GM23338 (cell line): ENCODE measurements around the gene CHD5. TPM values are rescaled to one million over a fixed set of nuclear protein-coding genes. Genes with fewer than 3 reads are reported as not detected.

Experiments
- ATAC-seq: fragments of 200-7000 bp; cut with Tn5 transposase; 3 replicates; pipeline ENCODE4 v1.9.1; 2020
- DNase-seq: peaks from one replicate; pipeline ENCODE4 v3.0.0-alpha.2; 2015; ENCODE audit warnings: low spot score
- H2AFZ ChIP-seq: fragments of 200-600 bp; sonication (generic); 2 replicates; pipeline ENCODE4 v1.8.0; 2016; ENCODE audit warnings: antibody characterized with exemption, mild to moderate bottlenecking, moderate library complexity
- H3F3A ChIP-seq: fragments of 200-600 bp; sonication (generic); replicated peaks from 2 replicates; pipeline ENCODE4 v1.8.0; 2017; ENCODE audit warnings: antibody characterized with exemption, mixed run types, low read depth
- H3K27ac ChIP-seq: fragments of 200-600 bp; sonication (generic); 2 replicates; pipeline ENCODE4 v1.6.1; 2016; ENCODE audit warnings: low read depth
- H3K27me3 ChIP-seq: fragments of 200-600 bp; sonication (generic); 2 replicates; pipeline ENCODE4 v1.8.0; 2016; ENCODE audit warnings: mild to moderate bottlenecking, mixed run types, moderate library complexity; ENCODE audit not compliant: insufficient read depth
- H3K36me3 ChIP-seq: fragments of 200-600 bp; sonication (generic); 2 replicates; pipeline ENCODE4 v1.8.0; 2016; ENCODE audit warnings: mild to moderate bottlenecking; ENCODE audit not compliant: insufficient read depth
- H3K4me1 ChIP-seq: fragments of 200-600 bp; sonication (generic); 2 replicates; pipeline ENCODE4 v1.8.0; 2016; ENCODE audit warnings: mild to moderate bottlenecking, moderate library complexity; ENCODE audit not compliant: insufficient read depth
- H3K4me2 ChIP-seq: fragments of 200-600 bp; sonication (generic); 2 replicates; pipeline ENCODE4 v1.7.1; 2017; ENCODE audit warnings: mixed run types
- H3K4me3 ChIP-seq: fragments of 200-600 bp; sonication (generic); 2 replicates; pipeline ENCODE4 v1.6.1; 2016; ENCODE audit warnings: mixed run types
- H3K79me2 ChIP-seq: fragments of 200-600 bp; sonication (generic); replicated peaks from 2 replicates; pipeline ENCODE4 v1.8.0; 2017; ENCODE audit warnings: mild to moderate bottlenecking; ENCODE audit not compliant: insufficient read depth
- H3K9me2 ChIP-seq: fragments of 200-600 bp; sonication (generic); 2 replicates; pipeline ENCODE4 v1.8.0; 2017; ENCODE audit not compliant: insufficient read depth
- H4K20me1 ChIP-seq: fragments of 200-600 bp; sonication (generic); replicated peaks from 2 replicates; pipeline ENCODE4 v1.8.0; 2017; ENCODE audit warnings: mild to moderate bottlenecking; ENCODE audit not compliant: insufficient read depth
- H3K27ac Mint-ChIP-seq: 2 replicates; pipeline ENCODE4 v1.8.0; 2020; ENCODE audit warnings: inconsistent platforms, mild to moderate bottlenecking, moderate library complexity, mixed read lengths
- H3K27me3 Mint-ChIP-seq: 3 replicates; pipeline ENCODE4 v1.8.0; 2022; ENCODE audit warnings: low read depth, mild to moderate bottlenecking, moderate library complexity, mixed read lengths, inconsistent platforms; ENCODE audit not compliant: insufficient read depth, poor library complexity
- H3K36me3 Mint-ChIP-seq: 3 replicates; pipeline ENCODE4 v1.8.0; 2021; ENCODE audit warnings: low read depth, mild to moderate bottlenecking, inconsistent platforms, moderate library complexity, mixed read lengths
- H3K4me1 Mint-ChIP-seq: 3 replicates; pipeline ENCODE4 v1.8.0; 2020; ENCODE audit warnings: mild to moderate bottlenecking, inconsistent platforms, mixed read lengths
- H3K4me3 Mint-ChIP-seq: 3 replicates; pipeline ENCODE4 v1.8.0; 2021; ENCODE audit warnings: moderate library complexity, mild to moderate bottlenecking, inconsistent platforms, mixed read lengths
- H3K9me3 Mint-ChIP-seq: 3 replicates; pipeline ENCODE4 v1.8.0; 2020; ENCODE audit warnings: moderate library complexity, mild to moderate bottlenecking, inconsistent platforms, mixed read lengths
- EZH2phosphoT487 ChIP-seq: fragments of 200-600 bp; sonication (generic); IDR thresholded peaks from one replicate; pipeline ENCODE4 v1.8.1; 2018; ENCODE audit warnings: antibody characterized with exemption; ENCODE audit not compliant: unreplicated experiment
- NANOG ChIP-seq: IDR thresholded peaks from 2 replicates; pipeline ENCODE4 v1.6.1; 2016; ENCODE audit warnings: antibody characterized with exemption, borderline replicate concordance
- STAT1 ChIP-seq: IDR thresholded peaks from one replicate; pipeline ENCODE4 v1.6.1; 2016; ENCODE audit warnings: antibody characterized with exemption; ENCODE audit not compliant: unreplicated experiment
- ZNF331 ChIP-seq: fragments of 250-450 bp; sonication (Bioruptor Pico); IDR thresholded peaks from 2 replicates; pipeline ENCODE4 v1.5.0; 2020; ENCODE audit warnings: low read depth, mild to moderate bottlenecking, moderate library complexity
- polyA plus RNA-seq: library from polyadenylated mRNA; unstranded; fragments of >200 nt; fragmentation: Nextera tagmentation; extraction: Ambion mirVana; gene quantifications from 2 replicates; pipeline ENCODE4 v1.2.1, GENCODE V29; 2016
- total RNA-seq: library from RNA; depleted of rRNA; stranded (reverse); fragments of >200 nt; shearing (Covaris generic); gene quantifications from 2 replicates; pipeline ENCODE4 v1.2.3, GENCODE V29; 2014
- TF ChIP-seq, protein P1 (sequence below), 2 experiments: fragments of 200-600 bp in 1 of 2; sonication (generic) in 1 of 2; conservative IDR thresholded peaks; 2 replicates each; pipeline versions ENCODE4 v1.5.1 to v1.6.1; 2016 to 2017; ENCODE audit warnings: antibody characterized with exemption in 2 of 2, low read depth in 2 of 2, mild to moderate bottlenecking in 2 of 2, moderate library complexity in 1 of 2
- TF ChIP-seq, protein P2 (sequence below): fragments of 250-450 bp; sonication (Bioruptor Pico); IDR thresholded peaks from 2 replicates; pipeline ENCODE4 v1.5.0; 2020; ENCODE audit warnings: mild to moderate bottlenecking, moderate library complexity
- TF ChIP-seq, protein P3 (sequence below): IDR thresholded peaks from 2 replicates; pipeline ENCODE4 v1.6.1; 2016; ENCODE audit warnings: antibody characterized with exemption

Gene CHD5
- total and polyA plus RNA-seq, 2 experiments from 2014 or later: 0.32 to 1.0 TPM

DNA sequence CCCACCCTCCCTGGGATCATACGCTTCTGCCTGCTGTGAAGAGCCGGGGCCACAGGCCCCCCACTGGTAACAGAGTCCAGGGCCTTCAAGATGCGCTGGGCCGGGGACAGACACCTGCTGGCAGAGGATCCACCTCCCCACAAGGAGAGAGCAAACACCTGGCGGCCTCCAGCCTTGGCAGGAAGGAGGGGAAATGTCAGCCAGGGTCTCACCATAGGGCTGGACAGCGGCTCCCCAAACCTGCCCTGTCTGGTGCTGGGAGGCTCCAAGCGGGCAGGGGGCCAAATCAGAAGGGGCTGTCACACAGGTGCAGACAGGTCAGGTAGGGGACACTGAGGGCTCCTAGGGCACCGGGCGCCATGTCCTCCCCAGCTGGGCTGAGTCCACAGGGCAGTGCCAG, 75.5 kb downstream of the CHD5 start:
- no peak overlapping the region for H3K27ac Mint-ChIP-seq

DNA sequence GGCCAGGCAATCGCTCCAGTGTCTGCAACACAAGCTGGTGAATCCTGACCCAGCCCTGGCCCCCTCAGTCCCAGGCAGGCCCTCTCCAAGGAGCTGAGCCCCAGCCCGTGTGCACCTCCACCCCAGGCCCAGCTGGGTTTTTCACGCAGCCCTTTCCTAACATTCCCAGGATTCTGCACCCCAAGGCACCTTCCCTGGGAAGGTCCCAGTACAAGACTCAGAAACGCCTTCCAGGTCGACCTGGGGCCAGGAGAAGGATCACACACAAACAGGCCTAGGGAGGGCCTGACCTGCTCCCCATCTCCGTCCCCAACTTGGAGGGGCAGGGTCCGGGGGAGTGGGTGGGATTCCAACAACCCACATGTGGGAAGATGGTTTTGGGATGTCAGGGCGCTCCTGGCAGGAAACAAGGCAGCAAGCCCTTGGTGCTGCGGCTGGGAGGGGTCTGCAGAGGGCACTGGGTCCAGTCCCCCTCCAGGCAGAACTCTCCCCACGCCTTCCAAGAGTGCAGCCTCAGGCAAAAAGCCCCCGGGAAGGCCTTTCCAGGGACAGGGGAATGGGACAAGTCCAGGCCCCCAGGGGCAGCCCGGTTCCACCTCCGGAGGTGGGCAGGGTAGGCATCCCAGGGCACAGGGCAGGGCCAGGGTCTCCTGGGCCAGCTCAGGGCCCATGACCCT, 76.1 kb downstream of the CHD5 start:
- H4K20me1 ChIP-seq: no peaks in the 10 kb centered on the region
- no peak overlapping the region for H3K27ac ChIP-seq
- H3K27me3 ChIP-seq: no peaks in the 10 kb centered on the region
- H3K4me1 Mint-ChIP-seq: peaks cover 2% of the 10 kb centered on the region; the same call in 1 of the 3 replicates
- no peak overlapping the region for H3K4me3 Mint-ChIP-seq
- no peaks in the 10 kb centered on the region; the same call in 2 of the 3 replicates for H3K36me3 Mint-ChIP-seq
- H3K36me3 ChIP-seq: no peaks in the 10 kb centered on the region
- H3K79me2 ChIP-seq: no peaks in the 10 kb centered on the region
- H3F3A ChIP-seq: no peaks in the 10 kb centered on the region
- no peaks in the 10 kb centered on the region for H3K9me3 Mint-ChIP-seq
- no peaks in the 10 kb centered on the region for H3K4me1 ChIP-seq
- H3K27me3 Mint-ChIP-seq: peaks cover 7% of the 10 kb centered on the region
- no peak overlapping the region for H3K4me3 ChIP-seq
- H3K9me2 ChIP-seq: no peaks in the 10 kb centered on the region
- no peak overlapping the region for H3K4me2 ChIP-seq
- H3K27ac Mint-ChIP-seq: no peak overlapping the region
- no peak overlapping the region for H2AFZ ChIP-seq
- ATAC-seq (no peak), DNase-seq (no peak)
- TF ChIP-seq EZH2phosphoT487 (no peak), ZNF331 (CRISPR knock-in tag) (no peak), STAT1 (no peak)
- TF ChIP-seq, protein P1, sequence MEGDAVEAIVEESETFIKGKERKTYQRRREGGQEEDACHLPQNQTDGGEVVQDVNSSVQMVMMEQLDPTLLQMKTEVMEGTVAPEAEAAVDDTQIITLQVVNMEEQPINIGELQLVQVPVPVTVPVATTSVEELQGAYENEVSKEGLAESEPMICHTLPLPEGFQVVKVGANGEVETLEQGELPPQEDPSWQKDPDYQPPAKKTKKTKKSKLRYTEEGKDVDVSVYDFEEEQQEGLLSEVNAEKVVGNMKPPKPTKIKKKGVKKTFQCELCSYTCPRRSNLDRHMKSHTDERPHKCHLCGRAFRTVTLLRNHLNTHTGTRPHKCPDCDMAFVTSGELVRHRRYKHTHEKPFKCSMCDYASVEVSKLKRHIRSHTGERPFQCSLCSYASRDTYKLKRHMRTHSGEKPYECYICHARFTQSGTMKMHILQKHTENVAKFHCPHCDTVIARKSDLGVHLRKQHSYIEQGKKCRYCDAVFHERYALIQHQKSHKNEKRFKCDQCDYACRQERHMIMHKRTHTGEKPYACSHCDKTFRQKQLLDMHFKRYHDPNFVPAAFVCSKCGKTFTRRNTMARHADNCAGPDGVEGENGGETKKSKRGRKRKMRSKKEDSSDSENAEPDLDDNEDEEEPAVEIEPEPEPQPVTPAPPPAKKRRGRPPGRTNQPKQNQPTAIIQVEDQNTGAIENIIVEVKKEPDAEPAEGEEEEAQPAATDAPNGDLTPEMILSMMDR (conservative IDR thresholded peaks at IDR 0.05; ENCODE audit: low read depth in 2 of 2): no peak
- TF ChIP-seq, protein P2, sequence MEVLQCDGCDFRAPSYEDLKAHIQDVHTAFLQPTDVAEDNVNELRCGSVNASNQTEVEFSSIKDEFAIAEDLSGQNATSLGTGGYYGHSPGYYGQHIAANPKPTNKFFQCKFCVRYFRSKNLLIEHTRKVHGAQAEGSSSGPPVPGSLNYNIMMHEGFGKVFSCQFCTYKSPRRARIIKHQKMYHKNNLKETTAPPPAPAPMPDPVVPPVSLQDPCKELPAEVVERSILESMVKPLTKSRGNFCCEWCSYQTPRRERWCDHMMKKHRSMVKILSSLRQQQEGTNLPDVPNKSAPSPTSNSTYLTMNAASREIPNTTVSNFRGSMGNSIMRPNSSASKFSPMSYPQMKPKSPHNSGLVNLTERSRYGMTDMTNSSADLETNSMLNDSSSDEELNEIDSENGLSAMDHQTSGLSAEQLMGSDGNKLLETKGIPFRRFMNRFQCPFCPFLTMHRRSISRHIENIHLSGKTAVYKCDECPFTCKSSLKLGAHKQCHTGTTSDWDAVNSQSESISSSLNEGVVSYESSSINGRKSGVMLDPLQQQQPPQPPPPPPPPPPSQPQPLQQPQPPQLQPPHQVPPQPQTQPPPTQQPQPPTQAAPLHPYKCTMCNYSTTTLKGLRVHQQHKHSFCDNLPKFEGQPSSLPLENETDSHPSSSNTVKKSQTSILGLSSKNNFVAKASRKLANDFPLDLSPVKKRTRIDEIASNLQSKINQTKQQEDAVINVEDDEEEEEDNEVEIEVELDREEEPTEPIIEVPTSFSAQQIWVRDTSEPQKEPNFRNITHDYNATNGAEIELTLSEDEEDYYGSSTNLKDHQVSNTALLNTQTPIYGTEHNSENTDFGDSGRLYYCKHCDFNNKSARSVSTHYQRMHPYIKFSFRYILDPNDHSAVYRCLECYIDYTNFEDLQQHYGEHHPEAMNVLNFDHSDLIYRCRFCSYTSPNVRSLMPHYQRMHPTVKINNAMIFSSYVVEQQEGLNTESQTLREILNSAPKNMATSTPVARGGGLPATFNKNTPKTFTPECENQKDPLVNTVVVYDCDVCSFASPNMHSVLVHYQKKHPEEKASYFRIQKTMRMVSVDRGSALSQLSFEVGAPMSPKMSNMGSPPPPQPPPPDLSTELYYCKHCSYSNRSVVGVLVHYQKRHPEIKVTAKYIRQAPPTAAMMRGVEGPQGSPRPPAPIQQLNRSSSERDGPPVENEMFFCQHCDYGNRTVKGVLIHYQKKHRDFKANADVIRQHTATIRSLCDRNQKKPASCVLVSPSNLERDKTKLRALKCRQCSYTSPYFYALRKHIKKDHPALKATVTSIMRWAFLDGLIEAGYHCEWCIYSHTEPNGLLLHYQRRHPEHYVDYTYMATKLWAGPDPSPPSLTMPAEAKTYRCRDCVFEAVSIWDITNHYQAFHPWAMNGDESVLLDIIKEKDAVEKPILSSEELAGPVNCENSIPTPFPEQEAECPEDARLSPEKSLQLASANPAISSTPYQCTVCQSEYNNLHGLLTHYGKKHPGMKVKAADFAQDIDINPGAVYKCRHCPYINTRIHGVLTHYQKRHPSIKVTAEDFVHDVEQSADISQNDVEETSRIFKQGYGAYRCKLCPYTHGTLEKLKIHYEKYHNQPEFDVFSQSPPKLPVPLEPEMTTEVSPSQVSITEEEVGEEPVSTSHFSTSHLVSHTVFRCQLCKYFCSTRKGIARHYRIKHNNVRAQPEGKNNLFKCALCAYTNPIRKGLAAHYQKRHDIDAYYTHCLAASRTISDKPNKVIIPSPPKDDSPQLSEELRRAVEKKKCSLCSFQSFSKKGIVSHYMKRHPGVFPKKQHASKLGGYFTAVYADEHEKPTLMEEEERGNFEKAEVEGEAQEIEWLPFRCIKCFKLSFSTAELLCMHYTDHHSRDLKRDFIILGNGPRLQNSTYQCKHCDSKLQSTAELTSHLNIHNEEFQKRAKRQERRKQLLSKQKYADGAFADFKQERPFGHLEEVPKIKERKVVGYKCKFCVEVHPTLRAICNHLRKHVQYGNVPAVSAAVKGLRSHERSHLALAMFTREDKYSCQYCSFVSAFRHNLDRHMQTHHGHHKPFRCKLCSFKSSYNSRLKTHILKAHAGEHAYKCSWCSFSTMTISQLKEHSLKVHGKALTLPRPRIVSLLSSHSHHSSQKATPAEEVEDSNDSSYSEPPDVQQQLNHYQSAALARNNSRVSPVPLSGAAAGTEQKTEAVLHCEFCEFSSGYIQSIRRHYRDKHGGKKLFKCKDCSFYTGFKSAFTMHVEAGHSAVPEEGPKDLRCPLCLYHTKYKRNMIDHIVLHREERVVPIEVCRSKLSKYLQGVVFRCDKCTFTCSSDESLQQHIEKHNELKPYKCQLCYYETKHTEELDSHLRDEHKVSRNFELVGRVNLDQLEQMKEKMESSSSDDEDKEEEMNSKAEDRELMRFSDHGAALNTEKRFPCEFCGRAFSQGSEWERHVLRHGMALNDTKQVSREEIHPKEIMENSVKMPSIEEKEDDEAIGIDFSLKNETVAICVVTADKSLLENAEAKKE (CRISPR knock-in tag): no peak
- TF ChIP-seq, protein P3, sequence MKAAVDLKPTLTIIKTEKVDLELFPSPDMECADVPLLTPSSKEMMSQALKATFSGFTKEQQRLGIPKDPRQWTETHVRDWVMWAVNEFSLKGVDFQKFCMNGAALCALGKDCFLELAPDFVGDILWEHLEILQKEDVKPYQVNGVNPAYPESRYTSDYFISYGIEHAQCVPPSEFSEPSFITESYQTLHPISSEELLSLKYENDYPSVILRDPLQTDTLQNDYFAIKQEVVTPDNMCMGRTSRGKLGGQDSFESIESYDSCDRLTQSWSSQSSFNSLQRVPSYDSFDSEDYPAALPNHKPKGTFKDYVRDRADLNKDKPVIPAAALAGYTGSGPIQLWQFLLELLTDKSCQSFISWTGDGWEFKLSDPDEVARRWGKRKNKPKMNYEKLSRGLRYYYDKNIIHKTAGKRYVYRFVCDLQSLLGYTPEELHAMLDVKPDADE: no peak

More for the DNA sequence above, 75.5 kb downstream of the CHD5 start:
- H3K79me2 ChIP-seq: no peaks in the 10 kb centered on the region
- H3K4me3 ChIP-seq: no peak overlapping the region
- TF ChIP-seq NANOG (no peak), STAT1 (no peak)
- TF ChIP-seq, protein P3: no peak
- no peaks in the 10 kb centered on the region for H3F3A ChIP-seq
- H3K4me2 ChIP-seq: no peak overlapping the region
- ATAC-seq (no peak), DNase-seq (no peak)
- H3K27me3 ChIP-seq: no peaks in the 10 kb centered on the region
- no peaks in the 10 kb centered on the region for H3K9me3 Mint-ChIP-seq
- peaks cover 2% of the 10 kb centered on the region; the same call in 1 of the 3 replicates for H3K4me1 Mint-ChIP-seq
- no peaks in the 10 kb centered on the region; the same call in 2 of the 3 replicates for H3K36me3 Mint-ChIP-seq
- no peaks in the 10 kb centered on the region for H4K20me1 ChIP-seq
- no peaks in the 10 kb centered on the region for H3K9me2 ChIP-seq
- H3K4me1 ChIP-seq: no peaks in the 10 kb centered on the region
- H3K36me3 ChIP-seq: no peaks in the 10 kb centered on the region
- H3K27ac ChIP-seq: no peak overlapping the region
- no peak overlapping the region; the same call in 2 of the 3 replicates for H3K4me3 Mint-ChIP-seq
- no peak overlapping the region for H2AFZ ChIP-seq
- peaks cover 7% of the 10 kb centered on the region for H3K27me3 Mint-ChIP-seq
